H9 (cell line): ENCODE data around the gene XK. TPM values are rescaled to one million over a fixed set of nuclear protein-coding genes. Genes with fewer than 3 reads are reported as not detected.

Experiments used
- DNase-seq: peaks from one replicate; pipeline ENCODE4 v3.0.0-alpha.2; 2017
- H2AFZ ChIP-seq: one replicate; pipeline ENCODE4 v1.6.1; 2013; ENCODE audit warnings: mild to moderate bottlenecking, low read length, control low read depth, moderate library complexity
- H2AK5ac ChIP-seq: 2 replicates; pipeline ENCODE4 v1.6.1; 2013; ENCODE audit warnings: low read length, control low read depth, mixed read lengths; ENCODE audit not compliant: insufficient read length
- H2BK120ac ChIP-seq: one replicate; pipeline ENCODE4 v1.6.1; 2013; ENCODE audit warnings: low read depth, mild to moderate bottlenecking, low read length, control low read depth, inconsistent platforms; ENCODE audit not compliant: poor library complexity, severe bottlenecking
- H2BK12ac ChIP-seq: 2 replicates; pipeline ENCODE4 v1.6.1; 2013; ENCODE audit warnings: low read length, control low read depth, mixed read lengths, low read depth; ENCODE audit not compliant: insufficient read length
- H2BK15ac ChIP-seq: 2 replicates; pipeline ENCODE4 v1.6.1; 2013; ENCODE audit warnings: low read depth, low read length, control low read depth
- H2BK20ac ChIP-seq: one replicate; pipeline ENCODE4 v1.6.1; 2013; ENCODE audit warnings: low read depth, mild to moderate bottlenecking, low read length, control low read depth, inconsistent platforms; ENCODE audit not compliant: poor library complexity, severe bottlenecking
- H2BK5ac ChIP-seq: 2 replicates; pipeline ENCODE4 v1.6.1; 2013; ENCODE audit warnings: low read length, control low read depth, mixed read lengths; ENCODE audit not compliant: insufficient read length
- H3K14ac ChIP-seq: 2 replicates; pipeline ENCODE4 v1.6.1; 2013; ENCODE audit warnings: low read length, control low read depth; ENCODE audit not compliant: insufficient read depth
- H3K18ac ChIP-seq: 2 replicates; pipeline ENCODE4 v1.6.1; 2013; ENCODE audit warnings: low read depth, mild to moderate bottlenecking, mixed read lengths, low read length, control low read depth; ENCODE audit not compliant: insufficient read length
- H3K23ac ChIP-seq: 2 replicates; pipeline ENCODE4 v1.6.1; 2013; ENCODE audit warnings: low read length, control low read depth, mixed read lengths, low read depth; ENCODE audit not compliant: insufficient read length
- H3K23me2 ChIP-seq: 2 replicates; pipeline ENCODE4 v1.6.1; 2013; ENCODE audit warnings: low read depth, mild to moderate bottlenecking, mixed read lengths, low read length, control low read depth; ENCODE audit not compliant: insufficient read length, poor library complexity, severe bottlenecking
- H3K27ac ChIP-seq: 2 replicates; pipeline ENCODE4 v1.5.1; 2013; ENCODE audit warnings: low read length, control low read depth, mixed read lengths, low read depth; ENCODE audit not compliant: insufficient read length
- H3K27me3 ChIP-seq: 2 replicates; pipeline ENCODE4 v1.6.1; 2013; ENCODE audit warnings: low read length, control low read depth, inconsistent platforms; ENCODE audit not compliant: insufficient read depth
- H3K4ac ChIP-seq: 2 replicates; pipeline ENCODE4 v1.6.1; 2013; ENCODE audit warnings: low read depth, mild to moderate bottlenecking, control low read depth, inconsistent platforms, low read length, moderate library complexity
- H3K4me1 ChIP-seq: 2 replicates; pipeline ENCODE4 v1.6.1; 2013; ENCODE audit warnings: low read length, control low read depth, inconsistent platforms; ENCODE audit not compliant: insufficient read depth
- H3K4me2 ChIP-seq: 2 replicates; pipeline ENCODE4 v1.6.1; 2013; ENCODE audit warnings: low read length, control low read depth, mixed read lengths; ENCODE audit not compliant: insufficient read length, insufficient read depth
- H3K56ac ChIP-seq: 2 replicates; pipeline ENCODE4 v1.6.1; 2013; ENCODE audit warnings: low read depth, mild to moderate bottlenecking, mixed read lengths, low read length, control low read depth; ENCODE audit not compliant: insufficient read length
- H3K79me1 ChIP-seq: 2 replicates; pipeline ENCODE4 v1.6.1; 2013; ENCODE audit warnings: low read depth, mild to moderate bottlenecking, moderate library complexity, low read length, control low read depth, inconsistent platforms; ENCODE audit not compliant: insufficient read depth, poor library complexity, severe bottlenecking
- H3K79me2 ChIP-seq: 2 replicates; pipeline ENCODE4 v1.6.1; 2013; ENCODE audit warnings: low read length, control low read depth, inconsistent platforms; ENCODE audit not compliant: insufficient read depth
- H3K9ac ChIP-seq: 2 replicates; pipeline ENCODE4 v1.6.1; 2013; ENCODE audit warnings: low read length, control low read depth, mixed read lengths; ENCODE audit not compliant: insufficient read length; ENCODE audit errors: extremely low read depth
- H3K9me3 ChIP-seq: one replicate; pipeline ENCODE4 v1.6.1; 2013; ENCODE audit warnings: low read depth, low read length, inconsistent platforms; ENCODE audit not compliant: control insufficient read depth
- H3T11ph ChIP-seq: one replicate; pipeline ENCODE4 v1.6.1; 2013; ENCODE audit warnings: mild to moderate bottlenecking, low read length, control low read depth, inconsistent platforms
- H4K20me1 ChIP-seq: one replicate; pipeline ENCODE4 v1.6.1; 2013; ENCODE audit not compliant: control insufficient read depth, insufficient read length, insufficient read depth
- H4K5ac ChIP-seq: 2 replicates; pipeline ENCODE4 v1.6.1; 2013; ENCODE audit warnings: low read depth, mild to moderate bottlenecking, mixed read lengths, low read length, control low read depth; ENCODE audit not compliant: insufficient read length
- H4K8ac ChIP-seq: replicated peaks from 2 replicates; pipeline ENCODE4 v1.6.1; 2013; ENCODE audit warnings: low read length, control low read depth, mixed read lengths, low read depth; ENCODE audit not compliant: insufficient read length
- H4K91ac ChIP-seq: 2 replicates; pipeline ENCODE4 v1.6.1; 2013; ENCODE audit warnings: low read depth, mild to moderate bottlenecking, moderate library complexity, mixed read lengths, low read length, control low read depth; ENCODE audit not compliant: insufficient read length
- H3K27ac Mint-ChIP-seq, 3 experiments: 2 replicates in 2 of 3; 3 replicates in 1 of 3; pipeline ENCODE4 v1.8.0; 2020 to 2021; ENCODE audit warnings: mixed read lengths in 3 of 3, mild to moderate bottlenecking in 1 of 3, moderate library complexity in 1 of 3
- H3K27me3 Mint-ChIP-seq: 2 replicates; pipeline ENCODE4 v1.8.0; 2021; ENCODE audit warnings: low read depth, mild to moderate bottlenecking, moderate library complexity, mixed read lengths
- H3K36me3 Mint-ChIP-seq, 3 experiments: 2 replicates in 2 of 3; 3 replicates in 1 of 3; pipeline ENCODE4 v1.8.0; 2020 to 2021; ENCODE audit warnings: low read depth in 3 of 3, mixed read lengths in 3 of 3; ENCODE audit not compliant: insufficient read depth in 1 of 3
- H3K4me1 Mint-ChIP-seq, 2 experiments: 2 replicates each; pipeline ENCODE4 v1.8.0; 2020; ENCODE audit warnings: mixed read lengths in 2 of 2
- H3K4me3 Mint-ChIP-seq, 2 experiments: 2 replicates in 1 of 2; 3 replicates in 1 of 2; pipeline ENCODE4 v1.8.0; 2020 to 2021; ENCODE audit warnings: mild to moderate bottlenecking in 2 of 2, mixed read lengths in 2 of 2, moderate library complexity in 1 of 2
- H3K9me3 Mint-ChIP-seq, 2 experiments: 2 replicates in 1 of 2; 3 replicates in 1 of 2; pipeline ENCODE4 v1.8.0; 2020; ENCODE audit warnings: mild to moderate bottlenecking in 2 of 2, mixed read lengths in 2 of 2, moderate library complexity in 1 of 2
- CTCF ChIP-seq: fragments of 200-600 bp; sonication (generic); conservative IDR thresholded peaks from 3 replicates; pipeline ENCODE4 v1.8.0; 2021; ENCODE audit warnings: antibody characterized with exemption, mild to moderate bottlenecking
- WGBS: extraction: QIAGEN DNeasy Blood & Tissue Kit; methylation state at CpG from one replicate; pipeline ENCODE4 v1.1.7; 2013; ENCODE audit warnings: missing lambda C conversion rate, low lambda C conversion rate, mixed read lengths; ENCODE audit not compliant: insufficient read length; ENCODE audit errors: extremely low coverage; 5-methylcytosine and 5-hydroxymethylcytosine counted together
- total RNA-seq: library from RNA; stranded (reverse); gene quantifications from 2 replicates; pipeline ENCODE4 v1.2.1, GENCODE V29; 2021

Gene XK
- total RNA-seq, 1 experiment from 2014 or later: 0.85 TPM

DNA sequence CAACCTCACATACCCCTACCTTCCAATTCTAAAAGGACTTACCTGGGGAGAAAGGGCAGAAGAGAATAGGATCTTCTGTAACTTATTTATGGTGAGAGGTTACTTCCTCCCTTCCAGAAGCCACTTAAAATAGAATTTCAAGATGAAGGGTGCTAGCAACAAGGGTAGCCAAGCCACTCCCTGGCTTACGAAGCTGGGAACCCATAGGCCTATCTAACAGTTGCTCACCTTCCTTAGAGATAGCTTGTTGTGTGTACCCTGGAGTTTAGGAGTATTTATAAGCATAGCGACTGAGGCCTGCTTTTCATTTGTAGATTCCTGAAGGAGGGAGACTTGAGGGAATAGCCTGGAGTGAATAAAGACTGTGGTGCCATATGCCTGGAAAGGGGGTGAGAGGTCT is 28.9 kb downstream of the XK start:
- no peak overlapping the region for H3K23ac ChIP-seq
- H3K56ac ChIP-seq: no peak overlapping the region
- H2AFZ ChIP-seq: no peak overlapping the region
- no peaks in the 10 kb centered on the region for H3K23me2 ChIP-seq
- H2BK20ac ChIP-seq: no peak overlapping the region
- no peak overlapping the region for H3K14ac ChIP-seq
- H4K20me1 ChIP-seq: no peaks in the 10 kb centered on the region
- H3K36me3 Mint-ChIP-seq: no peaks in the 10 kb centered on the region
- no peak overlapping the region for H2BK15ac ChIP-seq
- DNase-seq: no peak
- no peak overlapping the region for H2BK120ac ChIP-seq
- no peaks in the 10 kb centered on the region for H3K27me3 ChIP-seq
- H3K4ac ChIP-seq: no peak overlapping the region
- peaks cover 46 to 52% of the 10 kb centered on the region in 2 experiments for H3K9me3 Mint-ChIP-seq
- H3K18ac ChIP-seq: no peak overlapping the region
- no peak for TF ChIP-seq CTCF
- H3K27me3 Mint-ChIP-seq: no peaks in the 10 kb centered on the region; the same call in 1 of the 2 replicates
- no peaks in the 10 kb centered on the region for H3K4me1 ChIP-seq
- no peak overlapping the region for H3K9ac ChIP-seq
- H3K9me3 ChIP-seq: no peaks in the 10 kb centered on the region
- no peaks in the 10 kb centered on the region for H3K79me1 ChIP-seq
- H3K79me2 ChIP-seq: no peaks in the 10 kb centered on the region
- H4K8ac ChIP-seq: no peak overlapping the region
- H3K4me1 Mint-ChIP-seq: no peaks in the 10 kb centered on the region
- no peak overlapping the region for H4K91ac ChIP-seq
- H2BK12ac ChIP-seq: no peak overlapping the region
- H3K27ac ChIP-seq: no peak overlapping the region
- no peak overlapping the region for H3K4me2 ChIP-seq
- H3K4me3 Mint-ChIP-seq: no peak overlapping the region
- no peak overlapping the region for H3T11ph ChIP-seq
- no peak overlapping the region for H2BK5ac ChIP-seq
- no peak overlapping the region for H4K5ac ChIP-seq
- no CpG with 5 or more reads among the region's 2 CpGs for WGBS
- no peak overlapping the region for H2AK5ac ChIP-seq
- no peak overlapping the region; a peak in 1 of 7 replicates for H3K27ac Mint-ChIP-seq
